MM.1S (cell line): ENCODE measurements around the gene KLK15.

Experiments
- CTCF ChIP-seq: fragments of 300-600 bp; sonication (generic); IDR thresholded peaks from 2 replicates; pipeline ENCODE4 v1.5.1; 2016; ENCODE audit warnings: antibody characterized with exemption, low read length, mixed read lengths
- EZH2 ChIP-seq: fragments of 300-600 bp; sonication (generic); optimal IDR thresholded peaks from 2 replicates; pipeline ENCODE3; 2017; ENCODE audit warnings: low read depth, mild to moderate bottlenecking, antibody characterized with exemption, low read length, mixed read lengths
- EZH2phosphoT487 ChIP-seq: fragments of 300-600 bp; sonication (generic); IDR thresholded peaks from 2 replicates; pipeline ENCODE4 v1.6.1; 2018; ENCODE audit warnings: antibody characterized with exemption, low read length

DNA sequence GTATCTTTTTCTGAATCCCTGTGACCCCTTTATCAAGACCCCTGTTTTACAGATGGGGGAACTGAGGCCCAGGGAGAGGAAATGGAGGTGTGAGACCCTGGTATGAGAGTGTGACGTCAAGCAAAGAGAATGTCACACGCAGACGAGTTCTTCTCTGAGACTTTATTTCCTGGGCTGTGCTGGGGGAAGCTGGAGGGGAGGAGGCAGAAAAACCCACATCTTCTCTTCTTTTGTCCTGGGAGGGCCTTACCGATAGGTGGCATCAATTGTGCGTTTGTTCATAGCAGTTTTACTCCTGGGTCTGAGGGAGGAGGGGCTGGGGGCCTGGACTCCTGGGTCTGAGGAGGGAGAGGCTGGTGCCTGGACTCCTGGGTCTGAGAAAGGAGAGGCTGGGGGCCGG, 4.9 kb upstream of the KLK15 start:
- peak; percentile 14; the same call in 1 of the 2 replicates for TF ChIP-seq CTCF
- no peak for TF ChIP-seq EZH2
- no peak for TF ChIP-seq EZH2phosphoT487
